IMR-90 (cell line): ENCODE data around the gene GPHA2. TPM values are rescaled to one million over a fixed set of nuclear protein-coding genes. Genes with fewer than 3 reads are reported as not detected.

Experiments used
- ATAC-seq: fragments of 200-7000 bp; cut with Tn5 transposase; 2 replicates; pipeline ENCODE4 v1.9.1; 2020; ENCODE audit warnings: low read depth, mild to moderate bottlenecking, moderate library complexity
- BruUV-seq: library from RNA; stranded (reverse); fragments of 400-500 nt; replicated peaks from 2 replicates; lab custom pipeline; 2021; lab: Mats Ljungman, UMichigan
- CTCF ChIA-PET: fragments of 300-600 bp; formaldehyde crosslinking; extraction: SDS; loops from one replicate; lab custom pipeline; 2021; ENCODE audit warnings: antibody characterized with exemption; lab: Yijun Ruan, JAX
- POLR2A ChIA-PET: fragments of 300-600 bp; sonication (Branson Sonifier 250); formaldehyde crosslinking; loops from one replicate; lab custom pipeline; 2022; ENCODE audit warnings: antibody characterized with exemption; ENCODE audit not compliant: unreplicated experiment; lab: Charles Lee
- DNase-seq: peaks from one replicate; pipeline ENCODE4 v3.0.0; 2013
- H2AFZ ChIP-seq: replicated peaks from 2 replicates; pipeline ENCODE3; 2013; ENCODE audit warnings: low read length, mild to moderate bottlenecking; ENCODE audit not compliant: poor library complexity
- H2AK5ac ChIP-seq: 2 replicates; pipeline ENCODE4 v1.6.1; 2013; ENCODE audit warnings: low read depth, low read length, inconsistent platforms
- H2AK9ac ChIP-seq: replicated peaks from 2 replicates; pipeline ENCODE3; 2013; ENCODE audit warnings: mild to moderate bottlenecking, low read depth, low read length, moderate library complexity; ENCODE audit not compliant: poor library complexity
- H2BK120ac ChIP-seq: 2 replicates; pipeline ENCODE4 v1.6.1; 2013; ENCODE audit warnings: low read depth, low read length, inconsistent platforms
- H2BK15ac ChIP-seq: 3 replicates; pipeline ENCODE4 v1.6.1; 2013; ENCODE audit warnings: low read depth, low read length, inconsistent platforms
- H2BK20ac ChIP-seq: 2 replicates; pipeline ENCODE4 v1.6.1; 2013; ENCODE audit warnings: low read depth, mild to moderate bottlenecking, inconsistent platforms, low read length, moderate library complexity
- H2BK5ac ChIP-seq: 2 replicates; pipeline ENCODE4 v1.6.1; 2013; ENCODE audit warnings: mild to moderate bottlenecking, low read depth, low read length, inconsistent platforms; ENCODE audit not compliant: poor library complexity, severe bottlenecking
- H3K14ac ChIP-seq: replicated peaks from 2 replicates; pipeline ENCODE4 v1.6.1; 2013; ENCODE audit warnings: low read depth, low read length, inconsistent platforms
- H3K18ac ChIP-seq: 2 replicates; pipeline ENCODE4 v1.6.1; 2013; ENCODE audit warnings: low read depth, low read length, control low read depth
- H3K23ac ChIP-seq: 2 replicates; pipeline ENCODE4 v1.6.1; 2013; ENCODE audit warnings: low read depth, low read length, inconsistent platforms
- H3K27ac ChIP-seq: 2 replicates; pipeline ENCODE4 v1.5.1; 2013; ENCODE audit warnings: mild to moderate bottlenecking, control low read depth, low read length; ENCODE audit not compliant: insufficient read depth
- H3K27me3 ChIP-seq: 2 replicates; pipeline ENCODE4 v1.6.1; 2013; ENCODE audit warnings: low read length; ENCODE audit not compliant: control insufficient read depth, insufficient read depth
- H3K36me3 ChIP-seq: 2 replicates; pipeline ENCODE4 v1.6.1; 2013; ENCODE audit warnings: low read length, mixed read lengths; ENCODE audit not compliant: control insufficient read depth, insufficient read depth
- H3K4ac ChIP-seq: 2 replicates; pipeline ENCODE4 v1.6.1; 2013; ENCODE audit warnings: low read depth, low read length, inconsistent platforms
- H3K4me1 ChIP-seq: 2 replicates; pipeline ENCODE4 v1.6.1; 2013; ENCODE audit warnings: low read length, mixed read lengths; ENCODE audit not compliant: control insufficient read depth, insufficient read depth
- H3K4me2 ChIP-seq: 2 replicates; pipeline ENCODE4 v1.6.1; 2013; ENCODE audit warnings: low read depth, mild to moderate bottlenecking, control low read depth, low read length, moderate library complexity
- H3K4me3 ChIP-seq: 2 replicates; pipeline ENCODE4 v1.5.1; 2013; ENCODE audit warnings: low read depth, mild to moderate bottlenecking, control low read depth, low read length, moderate library complexity; ENCODE audit not compliant: insufficient read depth
- H3K56ac ChIP-seq: 2 replicates; pipeline ENCODE4 v1.6.1; 2013; ENCODE audit warnings: low read length, inconsistent platforms; ENCODE audit not compliant: insufficient read depth; ENCODE audit errors: extremely low read depth
- H3K79me1 ChIP-seq, 2 experiments: 2 replicates each; pipeline ENCODE4 v1.6.1; 2013; ENCODE audit warnings: low read length in 2 of 2, inconsistent platforms in 1 of 2, low read depth in 1 of 2
- H3K9ac ChIP-seq: 2 replicates; pipeline ENCODE4 v1.6.1; 2013; ENCODE audit warnings: low read depth, low read length, control low read depth
- H3K9me1 ChIP-seq: 2 replicates; pipeline ENCODE4 v1.6.1; 2013; ENCODE audit warnings: low read length, inconsistent platforms; ENCODE audit not compliant: insufficient read depth
- H3K9me3 ChIP-seq: 2 replicates; pipeline ENCODE4 v1.6.1; 2013; ENCODE audit warnings: low read length; ENCODE audit not compliant: control insufficient read depth, insufficient read depth
- H4K20me1 ChIP-seq: 2 replicates; pipeline ENCODE4 v1.6.1; 2013; ENCODE audit warnings: low read length, inconsistent platforms; ENCODE audit not compliant: insufficient read depth
- H4K5ac ChIP-seq: 2 replicates; pipeline ENCODE4 v1.6.1; 2013; ENCODE audit warnings: mild to moderate bottlenecking, low read depth, low read length, control low read depth
- H4K8ac ChIP-seq, 2 experiments: 2 replicates each; pipeline ENCODE4 v1.6.1; 2013; ENCODE audit warnings: low read depth in 2 of 2, low read length in 2 of 2, control low read depth in 1 of 2, inconsistent platforms in 1 of 2
- H4K91ac ChIP-seq: 2 replicates; pipeline ENCODE4 v1.6.1; 2013; ENCODE audit warnings: low read depth, low read length, inconsistent platforms; ENCODE audit not compliant: insufficient read depth
- CEBPB ChIP-seq: IDR thresholded peaks from 2 replicates; pipeline ENCODE4 v1.6.1; 2012; ENCODE audit warnings: low read depth, low read length, improper control_type of control experiment
- MAFK ChIP-seq: IDR thresholded peaks from 2 replicates; pipeline ENCODE4 v1.6.1; 2012; ENCODE audit warnings: low read depth, low read length, improper control_type of control experiment
- MAZ ChIP-seq: IDR thresholded peaks from 2 replicates; pipeline ENCODE4 v1.6.1; 2012; ENCODE audit warnings: low read depth, mild to moderate bottlenecking, low read length, improper control_type of control experiment, moderate library complexity, borderline replicate concordance
- MXI1 ChIP-seq: IDR thresholded peaks from 2 replicates; pipeline ENCODE4 v1.6.1; 2012; ENCODE audit warnings: low read depth, mild to moderate bottlenecking, low read length, moderate library complexity, borderline replicate concordance
- RAD21 ChIP-seq: IDR thresholded peaks from 2 replicates; pipeline ENCODE4 v1.6.1; 2012; ENCODE audit warnings: low read length, improper control_type of control experiment
- SMC3 ChIP-seq: fragments of 150-350 bp; IDR thresholded peaks from 2 replicates; pipeline ENCODE4 v1.6.1; 2016; ENCODE audit warnings: low read depth, mild to moderate bottlenecking, antibody characterized with exemption, low read length, moderate library complexity
- WGBS, 2 experiments: methylation state at CpG; one replicate each; pipeline versions ENCODE4 v1.1.5 to v1.1.7; 2013; ENCODE audit warnings: missing lambda C conversion rate in 2 of 2; ENCODE audit not compliant: insufficient read length in 1 of 2; ENCODE audit errors: extremely low coverage in 2 of 2; 5-methylcytosine and 5-hydroxymethylcytosine counted together
- dilution Hi-C: fragments of 300-500 bp; cut with HindIII; formaldehyde crosslinking; loops from one replicate; pipeline ENCODE4 v1.14.3; 2018; ENCODE audit warnings: low sequenced_read_pairs; ENCODE audit not compliant: unreplicated experiment
- in situ Hi-C: fragments of 300-500 bp; cut with MboI; formaldehyde crosslinking; loops from 3 replicates; pipeline ENCODE4 v1.14.3; 2019; ENCODE audit warnings: low sequenced_read_pairs, inconsistent platforms, mixed read lengths
- intact Hi-C: fragments of 100-400 bp; cut with micrococcal nuclease; formaldehyde crosslinking; loops from 2 replicates; pipeline ENCODE4 v1.10.0; 2022
- polyA plus RNA-seq, 3 experiments: library from polyadenylated mRNA; depleted of rRNA; stranded (reverse); fragments of >200 nt; gene quantifications; 2 replicates each; pipeline ENCODE4 v1.2.3, GENCODE V29; 2012; ENCODE audit warnings: low replicate concordance in 1 of 3
- total RNA-seq: library from RNA; depleted of rRNA; stranded (reverse); fragments of >200 nt; gene quantifications from 2 replicates; pipeline ENCODE4 v1.2.3, GENCODE V29; 2012
- TF ChIP-seq, protein P1 (sequence below): fragments of 150-350 bp; IDR thresholded peaks from 2 replicates; pipeline ENCODE4 v1.6.1; 2016; ENCODE audit warnings: low read depth, mild to moderate bottlenecking, low read length, moderate library complexity, borderline replicate concordance
- TF ChIP-seq, protein P2 (sequence below): fragments of 150-350 bp; IDR thresholded peaks from 2 replicates; pipeline ENCODE4 v1.6.1; 2017; ENCODE audit warnings: mild to moderate bottlenecking, antibody characterized with exemption, low read length, low read depth

The GPHA2 gene
- total and polyA plus RNA-seq, 2 of the 4 experiments (the other 2 are of a cell fraction): not detected

DNA sequence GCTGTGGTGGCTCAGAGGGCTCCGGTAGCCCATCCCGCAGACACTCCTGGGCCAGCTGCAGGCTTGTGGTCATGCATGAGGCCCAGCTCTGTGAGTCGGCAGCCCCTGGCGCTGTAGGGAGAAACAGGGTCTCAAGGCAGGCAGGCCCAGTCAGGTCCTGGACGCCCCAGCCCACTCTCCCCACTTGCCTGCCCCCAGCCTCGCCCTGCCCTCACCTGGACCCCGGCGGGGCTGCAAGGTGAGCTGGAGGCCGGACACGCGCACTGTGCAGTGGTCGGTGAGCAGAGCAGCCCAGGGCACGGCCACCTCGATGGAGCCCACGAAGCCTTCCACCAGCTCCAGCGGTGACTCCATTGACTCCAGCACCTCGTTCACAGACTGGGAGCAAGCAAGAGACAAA lies 21.6 kb downstream of the GPHA2 start:
- intact Hi-C loops (no loop called here), dilution Hi-C loops (no loop called here), in situ Hi-C loops (no loop called here)
- Histone ChIP-seq H3K56ac (no peak overlapping the region), H2BK120ac (no peak overlapping the region), H3K36me3 (peaks cover 41% of the 10 kb centered on the region), H3K14ac (no peak overlapping the region), H2AK9ac (no peak overlapping the region), H2AK5ac (no peak overlapping the region), H3K4ac (no peak overlapping the region), H3K23ac (no peak overlapping the region), H3K4me2 (no peak overlapping the region), H4K5ac (no peak overlapping the region), H3K27me3 (no peaks in the 10 kb centered on the region), H3K9ac (no peak overlapping the region), H3K9me3 (no peaks in the 10 kb centered on the region), H2AFZ (no peak overlapping the region), H3K4me3 (no peak overlapping the region), H4K91ac (no peak overlapping the region), H3K27ac (no peak overlapping the region), H4K8ac (no peak overlapping the region), H2BK20ac (no peak overlapping the region), H4K20me1 (no peaks in the 10 kb centered on the region; the same call in 1 of the 2 replicates), H3K79me1 (peaks cover 7 to 26% of the 10 kb centered on the region in 2 experiments), H3K4me1 (peaks cover 7% of the 10 kb centered on the region), H2BK5ac (no peak overlapping the region), H2BK15ac (no peak overlapping the region), H3K18ac (no peak overlapping the region), H3K9me1 (no peaks in the 10 kb centered on the region)
- POLR2A ChIA-PET: no interaction called here
- no TSS peak for BruUV-seq
- ATAC-seq (no peak), DNase-seq (no peak)
- TF ChIP-seq RAD21 (no peak), SMC3 (no peak), MXI1 (no peak), MAFK (no peak), MAZ (no peak), CEBPB (no peak)
- TF ChIP-seq, protein P1, sequence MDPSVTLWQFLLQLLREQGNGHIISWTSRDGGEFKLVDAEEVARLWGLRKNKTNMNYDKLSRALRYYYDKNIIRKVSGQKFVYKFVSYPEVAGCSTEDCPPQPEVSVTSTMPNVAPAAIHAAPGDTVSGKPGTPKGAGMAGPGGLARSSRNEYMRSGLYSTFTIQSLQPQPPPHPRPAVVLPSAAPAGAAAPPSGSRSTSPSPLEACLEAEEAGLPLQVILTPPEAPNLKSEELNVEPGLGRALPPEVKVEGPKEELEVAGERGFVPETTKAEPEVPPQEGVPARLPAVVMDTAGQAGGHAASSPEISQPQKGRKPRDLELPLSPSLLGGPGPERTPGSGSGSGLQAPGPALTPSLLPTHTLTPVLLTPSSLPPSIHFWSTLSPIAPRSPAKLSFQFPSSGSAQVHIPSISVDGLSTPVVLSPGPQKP: no peak
- TF ChIP-seq, protein P2, sequence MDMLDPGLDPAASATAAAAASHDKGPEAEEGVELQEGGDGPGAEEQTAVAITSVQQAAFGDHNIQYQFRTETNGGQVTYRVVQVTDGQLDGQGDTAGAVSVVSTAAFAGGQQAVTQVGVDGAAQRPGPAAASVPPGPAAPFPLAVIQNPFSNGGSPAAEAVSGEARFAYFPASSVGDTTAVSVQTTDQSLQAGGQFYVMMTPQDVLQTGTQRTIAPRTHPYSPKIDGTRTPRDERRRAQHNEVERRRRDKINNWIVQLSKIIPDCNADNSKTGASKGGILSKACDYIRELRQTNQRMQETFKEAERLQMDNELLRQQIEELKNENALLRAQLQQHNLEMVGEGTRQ: no peak
- CTCF ChIA-PET: no interaction called here
- WGBS, 2 experiments: 93% methylated on average over 8 of the region's 17 CpGs; no CpG with 5 or more reads in 1 of the 2 experiments
